ENCODE measurements around the gene MBD5.

Gene MBD5

DNA sequence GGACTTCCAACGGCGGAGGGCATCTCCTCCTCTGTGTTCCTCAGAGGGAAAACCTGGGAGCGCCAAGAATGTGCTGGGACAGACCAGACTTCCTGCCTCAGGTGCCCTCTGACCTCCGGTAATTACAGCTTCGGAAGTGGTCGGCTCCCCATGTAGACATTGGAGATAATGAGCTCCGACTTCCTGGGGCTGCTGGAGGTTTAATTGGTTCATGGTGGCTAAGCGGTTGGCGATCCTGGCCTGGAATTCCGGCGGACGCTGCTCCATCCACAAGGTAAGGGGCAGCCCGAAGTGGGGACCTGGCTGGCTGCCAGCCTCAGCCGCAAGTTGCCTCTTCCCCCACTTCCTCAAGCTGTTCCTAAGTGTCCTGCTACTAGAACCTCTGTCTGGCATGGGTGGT is 540.5 kb downstream of the MBD5 start:
- Mint-ChIP-seq H3K27ac (no peak overlapping the region), H3K9me3 (ENCODE audit: low read depth) (no peaks in the 10 kb centered on the region), H3K4me1 (ENCODE audit: low read depth) (no peaks in the 10 kb centered on the region), H3K4me3 (no peak overlapping the region), H3K36me3 (no peaks in the 10 kb centered on the region), H3K27me3 (no peaks in the 10 kb centered on the region)

DNA sequence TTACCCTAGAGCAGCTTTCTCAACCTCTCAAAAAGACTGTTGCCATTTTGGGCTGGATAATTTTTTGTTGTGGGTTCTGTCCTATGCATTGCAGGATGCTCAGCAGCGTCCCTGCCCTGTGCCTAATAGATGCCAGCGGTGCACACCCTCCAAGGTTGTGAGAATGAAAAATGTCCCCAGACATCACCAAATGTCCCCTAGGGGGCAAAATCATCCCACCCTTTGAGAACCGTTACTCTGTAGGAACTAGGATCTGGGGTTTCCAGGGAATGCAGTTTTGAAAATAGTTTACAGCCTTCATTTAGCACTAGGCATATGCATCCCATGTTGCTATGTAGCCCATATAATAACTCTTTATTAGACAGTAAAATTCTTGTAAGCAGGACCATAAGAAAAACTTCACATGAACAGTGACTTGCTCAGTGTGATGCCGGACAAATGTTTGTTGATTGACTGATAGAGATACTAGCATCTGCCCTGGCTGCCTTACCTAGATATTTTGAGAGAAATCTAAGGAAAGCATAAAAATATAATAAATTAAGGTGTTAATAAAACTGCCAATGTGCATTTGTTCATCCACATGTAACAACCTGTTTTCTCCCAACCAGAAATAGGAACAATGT is 544.5 kb downstream of the MBD5 start:
- peaks cover 8% of the 10 kb centered on the region for H3K4me1 Mint-ChIP-seq (ENCODE audit: low read depth)
- H3K27me3 Mint-ChIP-seq: no peaks in the 10 kb centered on the region
- no peaks in the 10 kb centered on the region for H3K36me3 Mint-ChIP-seq
- no peaks in the 10 kb centered on the region for H3K9me3 Mint-ChIP-seq (ENCODE audit: low read depth)
- H3K27ac Mint-ChIP-seq: no peak overlapping the region
- H3K4me3 Mint-ChIP-seq: no peak overlapping the region
